GM23338 (cell line): ENCODE measurements around the gene SAMD10. TPM values are rescaled to one million over a fixed set of nuclear protein-coding genes. Genes with fewer than 3 reads are reported as not detected.
A peak's percentile ranks its signal among the peaks of the same experiment; 100 is the strongest.

ENCODE experiments used
- ATAC-seq: fragments of 200-7000 bp; cut with Tn5 transposase; 3 replicates; pipeline ENCODE4 v1.9.1; 2020
- DNase-seq: peaks from one replicate; pipeline ENCODE4 v3.0.0-alpha.2; 2015; ENCODE audit warnings: low spot score
- H2AFZ ChIP-seq: fragments of 200-600 bp; sonication (generic); 2 replicates; pipeline ENCODE4 v1.8.0; 2016; ENCODE audit warnings: antibody characterized with exemption, mild to moderate bottlenecking, moderate library complexity
- H3F3A ChIP-seq: fragments of 200-600 bp; sonication (generic); replicated peaks from 2 replicates; pipeline ENCODE4 v1.8.0; 2017; ENCODE audit warnings: antibody characterized with exemption, mixed run types, low read depth
- H3K27ac ChIP-seq: fragments of 200-600 bp; sonication (generic); 2 replicates; pipeline ENCODE4 v1.6.1; 2016; ENCODE audit warnings: low read depth
- H3K27me3 ChIP-seq: fragments of 200-600 bp; sonication (generic); 2 replicates; pipeline ENCODE4 v1.8.0; 2016; ENCODE audit warnings: mild to moderate bottlenecking, mixed run types, moderate library complexity; ENCODE audit not compliant: insufficient read depth
- H3K36me3 ChIP-seq: fragments of 200-600 bp; sonication (generic); 2 replicates; pipeline ENCODE4 v1.8.0; 2016; ENCODE audit warnings: mild to moderate bottlenecking; ENCODE audit not compliant: insufficient read depth
- H3K4me1 ChIP-seq: fragments of 200-600 bp; sonication (generic); 2 replicates; pipeline ENCODE4 v1.8.0; 2016; ENCODE audit warnings: mild to moderate bottlenecking, moderate library complexity; ENCODE audit not compliant: insufficient read depth
- H3K4me2 ChIP-seq: fragments of 200-600 bp; sonication (generic); 2 replicates; pipeline ENCODE4 v1.7.1; 2017; ENCODE audit warnings: mixed run types
- H3K4me3 ChIP-seq: fragments of 200-600 bp; sonication (generic); 2 replicates; pipeline ENCODE4 v1.6.1; 2016; ENCODE audit warnings: mixed run types
- H3K79me2 ChIP-seq: fragments of 200-600 bp; sonication (generic); replicated peaks from 2 replicates; pipeline ENCODE4 v1.8.0; 2017; ENCODE audit warnings: mild to moderate bottlenecking; ENCODE audit not compliant: insufficient read depth
- H3K9me2 ChIP-seq: fragments of 200-600 bp; sonication (generic); 2 replicates; pipeline ENCODE4 v1.8.0; 2017; ENCODE audit not compliant: insufficient read depth
- H4K20me1 ChIP-seq: fragments of 200-600 bp; sonication (generic); replicated peaks from 2 replicates; pipeline ENCODE4 v1.8.0; 2017; ENCODE audit warnings: mild to moderate bottlenecking; ENCODE audit not compliant: insufficient read depth
- H3K27ac Mint-ChIP-seq: 2 replicates; pipeline ENCODE4 v1.8.0; 2020; ENCODE audit warnings: inconsistent platforms, mild to moderate bottlenecking, moderate library complexity, mixed read lengths
- H3K27me3 Mint-ChIP-seq: 3 replicates; pipeline ENCODE4 v1.8.0; 2022; ENCODE audit warnings: low read depth, mild to moderate bottlenecking, moderate library complexity, mixed read lengths, inconsistent platforms; ENCODE audit not compliant: insufficient read depth, poor library complexity
- H3K36me3 Mint-ChIP-seq: 3 replicates; pipeline ENCODE4 v1.8.0; 2021; ENCODE audit warnings: low read depth, mild to moderate bottlenecking, inconsistent platforms, moderate library complexity, mixed read lengths
- H3K4me1 Mint-ChIP-seq: 3 replicates; pipeline ENCODE4 v1.8.0; 2020; ENCODE audit warnings: mild to moderate bottlenecking, inconsistent platforms, mixed read lengths
- H3K4me3 Mint-ChIP-seq: 3 replicates; pipeline ENCODE4 v1.8.0; 2021; ENCODE audit warnings: moderate library complexity, mild to moderate bottlenecking, inconsistent platforms, mixed read lengths
- H3K9me3 Mint-ChIP-seq: 3 replicates; pipeline ENCODE4 v1.8.0; 2020; ENCODE audit warnings: moderate library complexity, mild to moderate bottlenecking, inconsistent platforms, mixed read lengths
- CREB1 ChIP-seq: fragments of 250-450 bp; sonication (Bioruptor Pico); IDR thresholded peaks from 2 replicates; pipeline ENCODE4 v1.5.0; 2020; ENCODE audit warnings: low read depth, mild to moderate bottlenecking, moderate library complexity
- EZH2 ChIP-seq: fragments of 200-600 bp; sonication (generic); IDR thresholded peaks from one replicate; pipeline ENCODE4 v1.8.0; 2017; ENCODE audit warnings: antibody characterized with exemption, mild to moderate bottlenecking, low read depth; ENCODE audit not compliant: unreplicated experiment
- EZH2phosphoT487 ChIP-seq: fragments of 200-600 bp; sonication (generic); IDR thresholded peaks from one replicate; pipeline ENCODE4 v1.8.1; 2018; ENCODE audit warnings: antibody characterized with exemption; ENCODE audit not compliant: unreplicated experiment
- JUNB ChIP-seq: IDR thresholded peaks from one replicate; pipeline ENCODE4 v1.6.1; 2016; ENCODE audit warnings: antibody characterized with exemption; ENCODE audit not compliant: unreplicated experiment
- NANOG ChIP-seq: IDR thresholded peaks from 2 replicates; pipeline ENCODE4 v1.6.1; 2016; ENCODE audit warnings: antibody characterized with exemption, borderline replicate concordance
- POLR2AphosphoS5 ChIP-seq: IDR thresholded peaks from 2 replicates; pipeline ENCODE4 v1.6.1; 2016; ENCODE audit warnings: antibody characterized with exemption, low read depth
- STAT1 ChIP-seq: IDR thresholded peaks from one replicate; pipeline ENCODE4 v1.6.1; 2016; ENCODE audit warnings: antibody characterized with exemption; ENCODE audit not compliant: unreplicated experiment
- ZNF114 ChIP-seq: fragments of 250-450 bp; sonication (Bioruptor Pico); IDR thresholded peaks from 2 replicates; pipeline ENCODE4 v1.5.0; 2020; ENCODE audit warnings: mild to moderate bottlenecking, moderate library complexity
- ZNF331 ChIP-seq: fragments of 250-450 bp; sonication (Bioruptor Pico); IDR thresholded peaks from 2 replicates; pipeline ENCODE4 v1.5.0; 2020; ENCODE audit warnings: low read depth, mild to moderate bottlenecking, moderate library complexity
- polyA plus RNA-seq: library from polyadenylated mRNA; unstranded; fragments of >200 nt; fragmentation: Nextera tagmentation; extraction: Ambion mirVana; gene quantifications from 2 replicates; pipeline ENCODE4 v1.2.1, GENCODE V29; 2016
- total RNA-seq: library from RNA; depleted of rRNA; stranded (reverse); fragments of >200 nt; shearing (Covaris generic); gene quantifications from 2 replicates; pipeline ENCODE4 v1.2.3, GENCODE V29; 2014
- TF ChIP-seq, protein P1 (sequence below): fragments of 250-450 bp; sonication (Bioruptor Pico); IDR thresholded peaks from 2 replicates; pipeline ENCODE4 v1.5.0; 2020; ENCODE audit warnings: mild to moderate bottlenecking, moderate library complexity
- TF ChIP-seq, protein P2 (sequence below): IDR thresholded peaks from 2 replicates; pipeline ENCODE4 v1.6.1; 2016; ENCODE audit warnings: antibody characterized with exemption
- TF ChIP-seq, protein P3 (sequence below), 2 experiments: fragments of 200-600 bp in 1 of 2; sonication (generic) in 1 of 2; conservative IDR thresholded peaks; 2 replicates each; pipeline versions ENCODE4 v1.5.1 to v1.6.1; 2016 to 2017; ENCODE audit warnings: antibody characterized with exemption in 2 of 2, low read depth in 2 of 2, mild to moderate bottlenecking in 2 of 2, moderate library complexity in 1 of 2

Gene SAMD10
- total and polyA plus RNA-seq, 2 experiments from 2014 or later: 2.1 to 7.3 TPM

DNA sequence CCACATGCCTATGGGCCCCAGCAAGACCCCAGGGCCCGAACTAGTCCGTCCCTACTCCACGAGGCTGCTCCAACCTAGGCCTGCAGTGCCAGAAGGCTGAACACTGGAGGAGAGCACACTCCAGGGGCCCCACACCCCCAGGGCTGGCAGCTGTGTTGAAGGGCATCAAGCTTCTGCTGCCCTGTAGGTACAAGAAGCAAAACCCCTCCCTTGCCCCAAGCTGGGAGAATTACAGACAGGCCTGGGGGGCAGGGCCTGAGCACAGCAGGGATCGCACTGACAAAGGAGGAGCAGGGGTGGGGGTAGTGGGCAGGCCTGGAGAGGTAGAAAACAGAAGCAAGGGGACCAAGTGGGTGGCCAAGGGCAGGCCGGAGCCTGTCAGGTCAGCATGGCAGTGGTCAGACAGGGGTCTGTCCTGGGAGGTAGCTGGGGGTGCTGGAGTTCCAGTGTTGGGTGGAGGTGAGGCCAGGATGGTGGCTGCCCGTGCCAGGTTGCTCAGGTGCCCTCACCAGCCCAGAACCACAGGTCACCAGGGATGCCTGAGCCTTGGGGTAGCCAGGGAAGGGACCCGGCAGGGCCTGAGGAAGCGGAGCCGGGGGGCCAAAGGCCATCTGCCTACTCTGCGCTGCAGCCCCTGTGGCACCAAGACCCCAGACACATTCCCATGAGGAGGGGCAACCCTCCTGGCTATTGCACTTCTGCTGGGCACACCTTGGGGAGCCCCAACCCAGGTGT lies 20.3 kb downstream of the SAMD10 start (continued):
- TF ChIP-seq CREB1 (CRISPR knock-in tag): no peak
- no peak for TF ChIP-seq JUNB

DNA sequence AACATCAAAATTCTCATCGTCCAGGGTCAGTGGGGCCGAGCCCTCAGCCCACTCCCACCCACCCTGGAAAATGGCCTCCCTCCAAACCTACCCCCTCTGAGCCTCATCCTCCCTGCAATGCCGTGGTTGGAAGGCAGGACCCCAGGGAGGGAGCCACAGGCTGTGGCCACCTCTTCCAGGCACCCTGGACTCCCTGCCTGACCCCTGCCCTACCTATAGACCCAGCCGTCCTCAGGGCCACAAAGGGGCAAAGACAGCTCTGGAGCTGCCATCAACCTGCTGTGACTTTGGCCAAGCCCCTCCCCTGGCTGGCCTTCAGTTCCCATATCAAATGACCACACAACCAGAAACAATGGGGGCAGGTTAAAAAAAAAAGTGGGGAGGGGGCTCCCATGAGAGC lies 21.0 kb downstream of the SAMD10 start:
- Histone ChIP-seq H4K20me1 (peaks cover 17% of the 10 kb centered on the region), H3F3A (0 out of 2 replicates have a peak, but pooled peaks cover 11% of the 10 kb centered on the region), H3K79me2 (peaks cover 24% of the 10 kb centered on the region), H3K4me2 (peak overlapping the region; percentile 99; the same call in 1 of the 2 replicates), H3K36me3 (no peaks in the 10 kb centered on the region), H3K27me3 (no peaks in the 10 kb centered on the region), H3K9me2 (no peaks in the 10 kb centered on the region), H2AFZ (no peak overlapping the region), H3K27ac (0 out of 2 replicates have a peak overlapping the region, but pooled peaks have one; percentile 66), H3K4me1 (peaks cover 18% of the 10 kb centered on the region), H3K4me3 (0 out of 2 replicates have a peak overlapping the region, but pooled peaks have one; percentile 20)
- ATAC-seq (no peak), DNase-seq (no peak)
- Mint-ChIP-seq H3K9me3 (no peaks in the 10 kb centered on the region), H3K4me3 (peak overlapping the region; percentile 37; the same call in 1 of the 3 replicates), H3K36me3 (peaks cover 27% of the 10 kb centered on the region), H3K4me1 (peaks cover 33% of the 10 kb centered on the region), H3K27ac (peak overlapping the region; percentile 88), H3K27me3 (peaks cover 11% of the 10 kb centered on the region)
- no peak for TF ChIP-seq NANOG
- TF ChIP-seq POLR2AphosphoS5: no peak
- no peak for TF ChIP-seq CREB1 (CRISPR knock-in tag)
- no peak for TF ChIP-seq ZNF114 (CRISPR knock-in tag)
- TF ChIP-seq EZH2: no peak
- TF ChIP-seq, protein P1, sequence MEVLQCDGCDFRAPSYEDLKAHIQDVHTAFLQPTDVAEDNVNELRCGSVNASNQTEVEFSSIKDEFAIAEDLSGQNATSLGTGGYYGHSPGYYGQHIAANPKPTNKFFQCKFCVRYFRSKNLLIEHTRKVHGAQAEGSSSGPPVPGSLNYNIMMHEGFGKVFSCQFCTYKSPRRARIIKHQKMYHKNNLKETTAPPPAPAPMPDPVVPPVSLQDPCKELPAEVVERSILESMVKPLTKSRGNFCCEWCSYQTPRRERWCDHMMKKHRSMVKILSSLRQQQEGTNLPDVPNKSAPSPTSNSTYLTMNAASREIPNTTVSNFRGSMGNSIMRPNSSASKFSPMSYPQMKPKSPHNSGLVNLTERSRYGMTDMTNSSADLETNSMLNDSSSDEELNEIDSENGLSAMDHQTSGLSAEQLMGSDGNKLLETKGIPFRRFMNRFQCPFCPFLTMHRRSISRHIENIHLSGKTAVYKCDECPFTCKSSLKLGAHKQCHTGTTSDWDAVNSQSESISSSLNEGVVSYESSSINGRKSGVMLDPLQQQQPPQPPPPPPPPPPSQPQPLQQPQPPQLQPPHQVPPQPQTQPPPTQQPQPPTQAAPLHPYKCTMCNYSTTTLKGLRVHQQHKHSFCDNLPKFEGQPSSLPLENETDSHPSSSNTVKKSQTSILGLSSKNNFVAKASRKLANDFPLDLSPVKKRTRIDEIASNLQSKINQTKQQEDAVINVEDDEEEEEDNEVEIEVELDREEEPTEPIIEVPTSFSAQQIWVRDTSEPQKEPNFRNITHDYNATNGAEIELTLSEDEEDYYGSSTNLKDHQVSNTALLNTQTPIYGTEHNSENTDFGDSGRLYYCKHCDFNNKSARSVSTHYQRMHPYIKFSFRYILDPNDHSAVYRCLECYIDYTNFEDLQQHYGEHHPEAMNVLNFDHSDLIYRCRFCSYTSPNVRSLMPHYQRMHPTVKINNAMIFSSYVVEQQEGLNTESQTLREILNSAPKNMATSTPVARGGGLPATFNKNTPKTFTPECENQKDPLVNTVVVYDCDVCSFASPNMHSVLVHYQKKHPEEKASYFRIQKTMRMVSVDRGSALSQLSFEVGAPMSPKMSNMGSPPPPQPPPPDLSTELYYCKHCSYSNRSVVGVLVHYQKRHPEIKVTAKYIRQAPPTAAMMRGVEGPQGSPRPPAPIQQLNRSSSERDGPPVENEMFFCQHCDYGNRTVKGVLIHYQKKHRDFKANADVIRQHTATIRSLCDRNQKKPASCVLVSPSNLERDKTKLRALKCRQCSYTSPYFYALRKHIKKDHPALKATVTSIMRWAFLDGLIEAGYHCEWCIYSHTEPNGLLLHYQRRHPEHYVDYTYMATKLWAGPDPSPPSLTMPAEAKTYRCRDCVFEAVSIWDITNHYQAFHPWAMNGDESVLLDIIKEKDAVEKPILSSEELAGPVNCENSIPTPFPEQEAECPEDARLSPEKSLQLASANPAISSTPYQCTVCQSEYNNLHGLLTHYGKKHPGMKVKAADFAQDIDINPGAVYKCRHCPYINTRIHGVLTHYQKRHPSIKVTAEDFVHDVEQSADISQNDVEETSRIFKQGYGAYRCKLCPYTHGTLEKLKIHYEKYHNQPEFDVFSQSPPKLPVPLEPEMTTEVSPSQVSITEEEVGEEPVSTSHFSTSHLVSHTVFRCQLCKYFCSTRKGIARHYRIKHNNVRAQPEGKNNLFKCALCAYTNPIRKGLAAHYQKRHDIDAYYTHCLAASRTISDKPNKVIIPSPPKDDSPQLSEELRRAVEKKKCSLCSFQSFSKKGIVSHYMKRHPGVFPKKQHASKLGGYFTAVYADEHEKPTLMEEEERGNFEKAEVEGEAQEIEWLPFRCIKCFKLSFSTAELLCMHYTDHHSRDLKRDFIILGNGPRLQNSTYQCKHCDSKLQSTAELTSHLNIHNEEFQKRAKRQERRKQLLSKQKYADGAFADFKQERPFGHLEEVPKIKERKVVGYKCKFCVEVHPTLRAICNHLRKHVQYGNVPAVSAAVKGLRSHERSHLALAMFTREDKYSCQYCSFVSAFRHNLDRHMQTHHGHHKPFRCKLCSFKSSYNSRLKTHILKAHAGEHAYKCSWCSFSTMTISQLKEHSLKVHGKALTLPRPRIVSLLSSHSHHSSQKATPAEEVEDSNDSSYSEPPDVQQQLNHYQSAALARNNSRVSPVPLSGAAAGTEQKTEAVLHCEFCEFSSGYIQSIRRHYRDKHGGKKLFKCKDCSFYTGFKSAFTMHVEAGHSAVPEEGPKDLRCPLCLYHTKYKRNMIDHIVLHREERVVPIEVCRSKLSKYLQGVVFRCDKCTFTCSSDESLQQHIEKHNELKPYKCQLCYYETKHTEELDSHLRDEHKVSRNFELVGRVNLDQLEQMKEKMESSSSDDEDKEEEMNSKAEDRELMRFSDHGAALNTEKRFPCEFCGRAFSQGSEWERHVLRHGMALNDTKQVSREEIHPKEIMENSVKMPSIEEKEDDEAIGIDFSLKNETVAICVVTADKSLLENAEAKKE: no peak
- TF ChIP-seq, protein P2, sequence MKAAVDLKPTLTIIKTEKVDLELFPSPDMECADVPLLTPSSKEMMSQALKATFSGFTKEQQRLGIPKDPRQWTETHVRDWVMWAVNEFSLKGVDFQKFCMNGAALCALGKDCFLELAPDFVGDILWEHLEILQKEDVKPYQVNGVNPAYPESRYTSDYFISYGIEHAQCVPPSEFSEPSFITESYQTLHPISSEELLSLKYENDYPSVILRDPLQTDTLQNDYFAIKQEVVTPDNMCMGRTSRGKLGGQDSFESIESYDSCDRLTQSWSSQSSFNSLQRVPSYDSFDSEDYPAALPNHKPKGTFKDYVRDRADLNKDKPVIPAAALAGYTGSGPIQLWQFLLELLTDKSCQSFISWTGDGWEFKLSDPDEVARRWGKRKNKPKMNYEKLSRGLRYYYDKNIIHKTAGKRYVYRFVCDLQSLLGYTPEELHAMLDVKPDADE: no peak
- no peak for TF ChIP-seq JUNB
- no peak for TF ChIP-seq ZNF331 (CRISPR knock-in tag)
- TF ChIP-seq STAT1: no peak
- no peak for TF ChIP-seq EZH2phosphoT487
- TF ChIP-seq, protein P3, sequence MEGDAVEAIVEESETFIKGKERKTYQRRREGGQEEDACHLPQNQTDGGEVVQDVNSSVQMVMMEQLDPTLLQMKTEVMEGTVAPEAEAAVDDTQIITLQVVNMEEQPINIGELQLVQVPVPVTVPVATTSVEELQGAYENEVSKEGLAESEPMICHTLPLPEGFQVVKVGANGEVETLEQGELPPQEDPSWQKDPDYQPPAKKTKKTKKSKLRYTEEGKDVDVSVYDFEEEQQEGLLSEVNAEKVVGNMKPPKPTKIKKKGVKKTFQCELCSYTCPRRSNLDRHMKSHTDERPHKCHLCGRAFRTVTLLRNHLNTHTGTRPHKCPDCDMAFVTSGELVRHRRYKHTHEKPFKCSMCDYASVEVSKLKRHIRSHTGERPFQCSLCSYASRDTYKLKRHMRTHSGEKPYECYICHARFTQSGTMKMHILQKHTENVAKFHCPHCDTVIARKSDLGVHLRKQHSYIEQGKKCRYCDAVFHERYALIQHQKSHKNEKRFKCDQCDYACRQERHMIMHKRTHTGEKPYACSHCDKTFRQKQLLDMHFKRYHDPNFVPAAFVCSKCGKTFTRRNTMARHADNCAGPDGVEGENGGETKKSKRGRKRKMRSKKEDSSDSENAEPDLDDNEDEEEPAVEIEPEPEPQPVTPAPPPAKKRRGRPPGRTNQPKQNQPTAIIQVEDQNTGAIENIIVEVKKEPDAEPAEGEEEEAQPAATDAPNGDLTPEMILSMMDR (conservative IDR thresholded peaks at IDR 0.05; ENCODE audit: low read depth in 2 of 2): no peak
